Ishikawa (cell line): ENCODE measurements around the gene SSTR3.

Experiments
- CEBPB ChIP-seq: IDR thresholded peaks from 2 replicates; pipeline ENCODE4 v1.6.1; 2012
- RAD21 ChIP-seq: IDR thresholded peaks from 2 replicates; pipeline ENCODE4 v1.6.1; 2012; ENCODE audit warnings: low read depth
- TF ChIP-seq, protein P1 (sequence below): IDR thresholded peaks from 2 replicates; pipeline ENCODE4 v1.6.1; 2012
- TF ChIP-seq, protein P2 (sequence below): IDR thresholded peaks from 2 replicates; pipeline ENCODE4 v1.6.1; 2012

DNA sequence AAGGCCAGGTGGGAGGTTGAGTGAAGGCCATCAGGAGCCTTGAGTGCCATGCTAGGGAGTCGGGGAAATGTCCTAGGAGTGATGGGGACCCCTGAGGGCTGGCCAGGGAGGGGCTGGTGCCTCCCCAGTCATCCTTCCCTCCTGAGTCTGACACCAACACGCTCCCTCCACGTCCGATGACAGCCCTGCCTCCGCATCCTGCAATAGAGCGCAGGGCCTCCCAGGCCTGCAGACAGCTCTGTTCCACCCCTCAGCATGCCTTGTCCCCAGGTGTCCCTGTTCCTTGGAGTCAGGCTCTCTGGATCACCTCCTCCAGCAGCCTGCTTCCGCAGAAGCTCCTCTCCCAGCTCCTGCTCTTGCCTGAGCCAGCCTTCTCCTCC is 28.7 kb upstream of the SSTR3 start:
- TF ChIP-seq, protein P1, sequence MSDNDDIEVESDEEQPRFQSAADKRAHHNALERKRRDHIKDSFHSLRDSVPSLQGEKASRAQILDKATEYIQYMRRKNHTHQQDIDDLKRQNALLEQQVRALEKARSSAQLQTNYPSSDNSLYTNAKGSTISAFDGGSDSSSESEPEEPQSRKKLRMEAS, result no peak
- TF ChIP-seq RAD21, result no peak
- TF ChIP-seq, protein P2, sequence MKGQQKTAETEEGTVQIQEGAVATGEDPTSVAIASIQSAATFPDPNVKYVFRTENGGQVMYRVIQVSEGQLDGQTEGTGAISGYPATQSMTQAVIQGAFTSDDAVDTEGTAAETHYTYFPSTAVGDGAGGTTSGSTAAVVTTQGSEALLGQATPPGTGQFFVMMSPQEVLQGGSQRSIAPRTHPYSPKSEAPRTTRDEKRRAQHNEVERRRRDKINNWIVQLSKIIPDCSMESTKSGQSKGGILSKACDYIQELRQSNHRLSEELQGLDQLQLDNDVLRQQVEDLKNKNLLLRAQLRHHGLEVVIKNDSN, result no peak
- no peak for TF ChIP-seq CEBPB
